PC-9 (cell line): ENCODE data around the gene TTC28. TPM values are rescaled to one million over a fixed set of nuclear protein-coding genes. Genes with fewer than 3 reads are reported as not detected.

Source experiments
- BruUV-seq: library from RNA; stranded (reverse); fragments of 400-500 nt; replicated peaks from 2 replicates; lab custom pipeline; 2021; lab: Mats Ljungman, UMichigan
- CTCF ChIA-PET: fragments of 300-600 bp; sonication (Branson Sonifier 250); formaldehyde crosslinking; loops from one replicate; lab custom pipeline; 2022; ENCODE audit warnings: antibody characterized with exemption; lab: Charles Lee
- POLR2A ChIA-PET: fragments of 300-600 bp; sonication (Branson Sonifier 250); formaldehyde crosslinking; loops from one replicate; lab custom pipeline; 2022; ENCODE audit warnings: antibody characterized with exemption; ENCODE audit not compliant: unreplicated experiment; lab: Charles Lee
- DNase-seq, 2 experiments: peaks; one replicate each; pipeline versions ENCODE4 v3.0.0 to v3.0.0-alpha.2; 2015 to 2022; ENCODE audit warnings: mixed read lengths in 1 of 2
- H2AFZ ChIP-seq: fragments of 200-600 bp; sonication (generic); 2 replicates; pipeline ENCODE4 v1.8.1; 2017; ENCODE audit warnings: antibody characterized with exemption
- H3F3A ChIP-seq: fragments of 200-600 bp; sonication (generic); 2 replicates; pipeline ENCODE4 v1.8.1; 2017; ENCODE audit warnings: antibody characterized with exemption, mild to moderate bottlenecking, low read depth; ENCODE audit not compliant: insufficient read depth
- H3K27ac ChIP-seq: fragments of 200-600 bp; sonication (generic); 2 replicates; pipeline ENCODE4 v1.6.1; 2016; ENCODE audit warnings: mixed run types
- H3K27me3 ChIP-seq: fragments of 200-600 bp; sonication (generic); 2 replicates; pipeline ENCODE4 v1.6.1; 2016; ENCODE audit warnings: low read depth, mixed run types; ENCODE audit not compliant: insufficient read depth
- H3K36me3 ChIP-seq: fragments of 200-600 bp; sonication (generic); 2 replicates; pipeline ENCODE4 v1.6.1; 2016; ENCODE audit warnings: low read depth, mixed run types
- H3K4me1 ChIP-seq: fragments of 200-600 bp; sonication (generic); replicated peaks from 2 replicates; pipeline ENCODE4 v1.6.1; 2016; ENCODE audit warnings: mixed run types; ENCODE audit not compliant: insufficient read depth
- H3K4me2 ChIP-seq: fragments of 200-600 bp; sonication (generic); 2 replicates; pipeline ENCODE4 v1.6.1; 2017; ENCODE audit warnings: mixed run types
- H3K4me3 ChIP-seq: fragments of 200-600 bp; sonication (generic); 2 replicates; pipeline ENCODE4 v1.6.1; 2016; ENCODE audit warnings: mixed run types
- H3K79me2 ChIP-seq: fragments of 200-600 bp; sonication (generic); 2 replicates; pipeline ENCODE4 v1.6.1; 2017; ENCODE audit warnings: low read depth, mixed run types
- H3K9me2 ChIP-seq: fragments of 200-600 bp; sonication (generic); 2 replicates; pipeline ENCODE4 v1.8.1; 2017; ENCODE audit warnings: mild to moderate bottlenecking; ENCODE audit not compliant: insufficient read depth
- H3K9me3 ChIP-seq: fragments of 200-600 bp; sonication (generic); 2 replicates; pipeline ENCODE4 v1.8.1; 2016; ENCODE audit warnings: low read depth; ENCODE audit not compliant: insufficient read depth
- H4K20me1 ChIP-seq: fragments of 200-600 bp; sonication (generic); 2 replicates; pipeline ENCODE4 v1.8.1; 2017; ENCODE audit not compliant: insufficient read depth
- CTCF ChIP-seq: fragments of 200-600 bp; sonication (generic); conservative IDR thresholded peaks from 2 replicates; pipeline ENCODE4 v1.6.1; 2017; ENCODE audit warnings: mixed run types, antibody characterized with exemption, mild to moderate bottlenecking, moderate library complexity
- EZH2 ChIP-seq: fragments of 200-600 bp; sonication (generic); IDR thresholded peaks from 2 replicates; pipeline ENCODE4 v1.8.0; 2017; ENCODE audit warnings: antibody characterized with exemption, low read depth
- intact Hi-C: fragments of 100-400 bp; cut with micrococcal nuclease; formaldehyde crosslinking; loops from one replicate; pipeline ENCODE4 v1.10.0; 2022; ENCODE audit not compliant: unreplicated experiment
- total RNA-seq: library from RNA; stranded (reverse); gene quantifications from 2 replicates; pipeline ENCODE4 v1.2.3, GENCODE V29; 2021

The TTC28 gene
- total RNA-seq, 1 experiment from 2014 or later: 6.7 TPM

- Histone ChIP-seq H3K4me1 (no peaks in the 10 kb centered on the region), H3K36me3 (no peaks in the 10 kb centered on the region), H3K9me3 (no peaks in the 10 kb centered on the region), H3K4me3 (no peak overlapping the region), H3K79me2 (no peaks in the 10 kb centered on the region), H3F3A (no peaks in the 10 kb centered on the region), H3K4me2 (no peak overlapping the region), H3K27ac (no peak overlapping the region), H3K9me2 (no peaks in the 10 kb centered on the region), H4K20me1 (no peaks in the 10 kb centered on the region), H2AFZ (no peak overlapping the region), H3K27me3 (no peaks in the 10 kb centered on the region)
- ChIA-PET POLR2A (interaction anchor here (0.6 kb wide), 1 partner anchor 482 kb away, joined by 4 read pairs; no protein-coding TSS in a partner anchor), CTCF (no interaction called here)
- no TSS peak for BruUV-seq
- no peak for TF ChIP-seq CTCF
- TF ChIP-seq EZH2: no peak
- no peak for DNase-seq
- intact Hi-C loops: no loop called here
Observed at GRCh38 chr22:27961182-27961581, 718.5 kb downstream of the TTC28 start.

- Histone ChIP-seq H2AFZ (no peak overlapping the region), H3K79me2 (no peaks in the 10 kb centered on the region), H3F3A (no peaks in the 10 kb centered on the region), H3K4me2 (no peak overlapping the region), H4K20me1 (no peaks in the 10 kb centered on the region), H3K4me3 (no peak overlapping the region), H3K4me1 (no peaks in the 10 kb centered on the region), H3K36me3 (no peaks in the 10 kb centered on the region), H3K27ac (no peak overlapping the region), H3K27me3 (no peaks in the 10 kb centered on the region), H3K9me2 (no peaks in the 10 kb centered on the region), H3K9me3 (no peaks in the 10 kb centered on the region)
- no peak for TF ChIP-seq EZH2
- TF ChIP-seq CTCF: no peak
- intact Hi-C loops: no loop called here
- ChIA-PET CTCF (interaction anchor here (0.6 kb wide), 1 partner anchor 36 kb away, joined by 3 read pairs; no protein-coding TSS in a partner anchor), POLR2A (no interaction called here)
- no TSS peak for BruUV-seq
- DNase-seq: no peak
Observed at GRCh38 chr22:27959335-27960090, 720.1 kb downstream of the TTC28 start.

- intact Hi-C loops: no loop called here
- Histone ChIP-seq H3K9me3 (no peaks in the 10 kb centered on the region), H3K4me3 (no peak overlapping the region), H3K36me3 (no peaks in the 10 kb centered on the region), H3K4me1 (peaks cover 4% of the 10 kb centered on the region; the same call in 1 of the 2 replicates), H3K4me2 (no peak overlapping the region), H2AFZ (no peak overlapping the region), H3F3A (no peaks in the 10 kb centered on the region), H3K9me2 (no peaks in the 10 kb centered on the region), H3K27ac (no peak overlapping the region), H3K79me2 (no peaks in the 10 kb centered on the region), H4K20me1 (no peaks in the 10 kb centered on the region), H3K27me3 (no peaks in the 10 kb centered on the region)
- BruUV-seq: no TSS peak
- TF ChIP-seq CTCF: no peak
- no peak for TF ChIP-seq EZH2
- no peak for DNase-seq
- ChIA-PET CTCF (no interaction called here), POLR2A (no interaction called here)
Observed at GRCh38 chr22:27952779-27953178, 726.9 kb downstream of the TTC28 start.
